ENCODE measurements around the gene PTPRM.

Gene PTPRM

DNA sequence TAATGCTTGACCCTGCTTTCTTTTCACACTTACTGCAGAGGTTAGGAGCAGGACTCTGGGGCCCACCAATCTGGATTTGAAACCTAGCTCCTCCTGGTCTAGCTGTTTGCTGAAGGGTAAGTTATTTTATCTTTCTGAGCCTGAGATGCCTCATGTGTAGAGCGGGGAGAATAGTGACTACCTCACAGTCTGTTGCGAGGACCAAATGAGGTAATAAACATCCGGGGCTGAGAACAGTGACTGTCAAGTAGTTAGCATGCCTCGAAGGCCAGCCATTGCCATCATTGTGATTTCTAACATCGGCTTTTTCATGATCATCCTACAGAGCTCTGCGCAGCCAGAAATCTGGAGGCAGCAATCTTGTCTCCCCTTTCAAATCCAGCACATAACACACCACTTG is 32.9 kb downstream of the PTPRM start:
- H3K4me1 Mint-ChIP-seq (ENCODE audit: low read depth): no peaks in the 10 kb centered on the region
- intact Hi-C loops (cut with micrococcal nuclease): no loop called here
- H3K9me3 Mint-ChIP-seq: no peaks in the 10 kb centered on the region
- H3K27ac Mint-ChIP-seq: no peak overlapping the region
- H3K27me3 Mint-ChIP-seq: peaks cover 2% of the 10 kb centered on the region
- no peaks in the 10 kb centered on the region for H3K36me3 Mint-ChIP-seq (ENCODE audit: low read depth)
- no peak overlapping the region for H3K4me3 Mint-ChIP-seq

- intact Hi-C loops (cut with micrococcal nuclease): no loop called here
- H3K36me3 Mint-ChIP-seq (ENCODE audit: low read depth): no peaks in the 10 kb centered on the region
- H3K9me3 Mint-ChIP-seq: no peaks in the 10 kb centered on the region
- no peak overlapping the region for H3K4me3 Mint-ChIP-seq
- H3K27ac Mint-ChIP-seq: no peak overlapping the region
- H3K4me1 Mint-ChIP-seq (ENCODE audit: low read depth): no peaks in the 10 kb centered on the region
- H3K27me3 Mint-ChIP-seq: peaks cover 2% of the 10 kb centered on the region
Measured at GRCh38 chr18:7600528-7601245, 33.6 kb downstream of the PTPRM start.

DNA sequence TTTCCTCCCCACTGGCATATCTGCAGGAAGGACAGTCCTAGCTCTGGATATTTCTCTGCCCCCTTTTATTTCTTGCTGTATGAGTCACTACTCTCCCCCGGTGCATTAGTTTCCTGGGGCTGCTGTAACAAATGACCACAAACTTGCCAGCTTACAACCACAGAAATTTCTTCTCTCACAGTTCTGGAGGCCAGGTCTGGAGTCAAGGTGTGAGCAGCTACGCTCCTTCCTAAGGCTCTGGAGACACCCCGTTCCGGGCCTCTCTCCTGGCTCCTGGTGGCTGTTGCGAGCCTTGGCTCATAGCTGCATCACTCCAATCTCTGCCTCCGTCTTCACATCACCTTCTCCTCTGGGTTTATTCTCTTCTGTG is 34.1 kb downstream of the PTPRM start:
- H3K9me3 Mint-ChIP-seq: no peaks in the 10 kb centered on the region
- no peaks in the 10 kb centered on the region for H3K36me3 Mint-ChIP-seq (ENCODE audit: low read depth)
- intact Hi-C loops (cut with micrococcal nuclease): no loop called here
- peaks cover 2% of the 10 kb centered on the region for H3K27me3 Mint-ChIP-seq
- no peak overlapping the region for H3K27ac Mint-ChIP-seq
- no peaks in the 10 kb centered on the region for H3K4me1 Mint-ChIP-seq (ENCODE audit: low read depth)
- H3K4me3 Mint-ChIP-seq: no peak overlapping the region

DNA sequence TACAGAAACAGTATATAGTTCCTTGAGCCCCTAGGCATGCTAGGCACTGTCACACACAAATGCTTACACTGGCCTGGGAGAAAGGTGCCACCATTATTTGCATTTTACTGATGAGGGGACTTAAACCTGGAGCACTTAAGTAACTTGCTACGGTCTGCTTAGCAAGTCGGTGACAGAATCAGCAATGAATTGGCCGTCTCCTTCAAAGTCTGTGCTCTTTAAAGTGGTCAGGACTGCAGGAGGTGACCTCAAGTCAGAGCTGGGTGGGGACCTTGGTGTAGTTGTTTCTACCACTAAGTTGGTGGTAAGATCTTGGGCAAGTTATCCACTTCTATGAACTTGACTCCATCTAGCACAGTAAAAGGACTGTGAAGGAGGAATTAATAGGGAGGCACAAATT is 34.8 kb downstream of the PTPRM start:
- no peaks in the 10 kb centered on the region for H3K4me1 Mint-ChIP-seq (ENCODE audit: low read depth)
- H3K36me3 Mint-ChIP-seq (ENCODE audit: low read depth): no peaks in the 10 kb centered on the region
- H3K27me3 Mint-ChIP-seq: peaks cover 2% of the 10 kb centered on the region
- no peaks in the 10 kb centered on the region for H3K9me3 Mint-ChIP-seq
- H3K4me3 Mint-ChIP-seq: no peak overlapping the region
- no peak overlapping the region for H3K27ac Mint-ChIP-seq
- intact Hi-C loops (cut with micrococcal nuclease): no loop called here

DNA sequence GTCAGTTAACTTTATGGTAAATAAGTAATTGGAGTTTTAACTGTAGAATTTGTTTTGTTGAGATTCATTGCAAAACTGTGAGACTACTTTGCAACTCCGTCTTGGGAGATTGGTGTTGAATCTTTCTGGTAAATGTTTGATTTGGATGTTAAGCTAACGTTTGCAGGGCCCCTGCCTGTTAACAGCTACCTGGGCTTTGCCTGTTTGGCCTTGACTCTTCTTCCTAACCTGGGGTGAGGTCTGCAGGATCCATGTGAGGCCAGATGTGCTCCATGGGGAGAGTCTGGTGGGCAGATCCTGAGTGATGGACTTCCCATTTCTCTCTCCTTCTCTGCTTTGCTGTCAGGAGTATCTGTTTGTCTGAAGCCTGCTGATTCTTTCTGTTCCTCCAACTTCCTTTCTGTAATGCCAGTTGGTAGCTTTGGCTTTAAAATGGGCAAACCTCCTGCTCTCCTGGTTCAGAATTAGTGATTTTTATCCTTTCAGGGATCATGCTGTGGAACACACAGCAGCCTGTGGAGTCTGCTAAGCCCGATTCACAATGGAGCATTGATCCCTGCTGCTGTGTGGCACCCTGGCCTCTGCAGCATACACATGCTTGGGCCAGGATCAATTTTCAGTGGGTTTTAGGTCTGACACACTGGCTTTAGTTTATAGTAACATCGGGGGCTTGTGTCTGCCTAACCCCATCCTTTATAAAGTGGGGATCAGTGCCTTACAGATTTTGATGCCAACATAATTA is 36.3 kb downstream of the PTPRM start:
- Mint-ChIP-seq H3K4me3 (no peak overlapping the region), H3K9me3 (no peaks in the 10 kb centered on the region), H3K36me3 (ENCODE audit: low read depth) (no peaks in the 10 kb centered on the region), H3K27ac (no peak overlapping the region), H3K27me3 (peaks cover 2% of the 10 kb centered on the region), H3K4me1 (ENCODE audit: low read depth) (no peaks in the 10 kb centered on the region)
- intact Hi-C loops (cut with micrococcal nuclease): no loop called here

GRCh38 chr18:7604361-7604760 is 37.2 kb downstream of the PTPRM start:
- intact Hi-C loops (cut with micrococcal nuclease): no loop called here
- Mint-ChIP-seq H3K27me3 (peaks cover 2% of the 10 kb centered on the region), H3K9me3 (no peaks in the 10 kb centered on the region), H3K36me3 (ENCODE audit: low read depth) (no peaks in the 10 kb centered on the region), H3K4me1 (ENCODE audit: low read depth) (no peaks in the 10 kb centered on the region), H3K4me3 (no peak overlapping the region), H3K27ac (no peak overlapping the region)

DNA sequence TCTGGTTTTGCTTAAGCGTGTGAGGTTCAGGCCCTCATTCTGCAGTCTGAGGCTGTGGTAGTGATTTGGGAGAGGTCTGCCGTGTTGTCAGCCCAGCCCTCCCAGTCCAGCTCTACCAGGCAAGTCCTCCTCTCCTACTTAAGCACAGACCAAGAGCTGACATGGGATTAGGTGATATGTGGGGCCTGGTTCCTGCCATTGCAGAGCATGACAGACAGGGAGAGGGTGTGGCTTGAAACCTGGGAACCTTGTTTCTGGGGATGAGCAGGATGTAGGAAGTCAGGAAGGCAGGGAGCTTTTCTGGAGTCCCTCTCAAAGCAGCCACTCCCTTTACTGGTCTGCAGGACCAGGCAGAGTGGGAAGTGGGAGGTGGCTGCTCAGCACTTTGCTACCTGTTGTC is 38.6 kb downstream of the PTPRM start:
- no peak overlapping the region for H3K27ac Mint-ChIP-seq
- H3K27me3 Mint-ChIP-seq: peaks cover 2% of the 10 kb centered on the region
- H3K4me3 Mint-ChIP-seq: no peak overlapping the region
- no peaks in the 10 kb centered on the region for H3K9me3 Mint-ChIP-seq
- intact Hi-C loops (cut with micrococcal nuclease): no loop called here
- no peaks in the 10 kb centered on the region for H3K36me3 Mint-ChIP-seq (ENCODE audit: low read depth)
- H3K4me1 Mint-ChIP-seq (ENCODE audit: low read depth): no peaks in the 10 kb centered on the region

GRCh38 chr18:7607540-7608173 is 40.5 kb downstream of the PTPRM start:
- H3K9me3 Mint-ChIP-seq: no peaks in the 10 kb centered on the region

GRCh38 chr18:7608174-7608550 is 41.0 kb downstream of the PTPRM start:
- H3K27me3 Mint-ChIP-seq: no peaks in the 10 kb centered on the region

More at GRCh38 chr18:7607540-7608173, 40.5 kb downstream of the PTPRM start:
- Mint-ChIP-seq H3K27me3 (no peaks in the 10 kb centered on the region), H3K36me3 (ENCODE audit: low read depth) (no peaks in the 10 kb centered on the region), H3K4me3 (no peak overlapping the region), H3K4me1 (ENCODE audit: low read depth) (no peaks in the 10 kb centered on the region), H3K27ac (no peak overlapping the region)
- intact Hi-C loops (cut with micrococcal nuclease): no loop called here

DNA sequence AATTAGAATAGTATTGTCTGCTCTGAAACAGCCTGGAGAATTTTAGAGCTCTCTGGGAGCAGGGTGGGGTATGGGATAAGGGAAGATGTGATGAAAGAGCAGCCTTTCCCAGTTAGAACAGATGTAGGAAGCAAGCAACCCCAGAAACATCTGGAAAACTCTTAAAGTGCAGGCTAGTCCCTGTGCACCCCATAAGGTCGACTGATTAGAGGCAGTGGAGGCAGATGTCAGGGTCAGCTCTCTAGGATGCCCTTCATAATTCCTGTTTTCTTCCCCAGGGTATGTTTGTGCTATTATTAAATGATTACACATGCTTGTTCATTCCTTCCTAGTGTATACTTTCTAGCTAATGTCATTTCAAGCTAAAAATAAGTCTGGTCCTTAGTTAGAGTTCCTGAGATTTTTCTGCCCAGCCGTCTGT is 41.7 kb downstream of the PTPRM start:
- intact Hi-C loops (cut with micrococcal nuclease): no loop called here
- H3K4me3 Mint-ChIP-seq: no peak overlapping the region
- H3K4me1 Mint-ChIP-seq (ENCODE audit: low read depth): no peaks in the 10 kb centered on the region
- H3K27ac Mint-ChIP-seq: no peak overlapping the region
- H3K36me3 Mint-ChIP-seq (ENCODE audit: low read depth): no peaks in the 10 kb centered on the region
- no peaks in the 10 kb centered on the region for H3K27me3 Mint-ChIP-seq
- H3K9me3 Mint-ChIP-seq: no peaks in the 10 kb centered on the region

More at GRCh38 chr18:7608174-7608550, 41.0 kb downstream of the PTPRM start:
- Mint-ChIP-seq H3K4me1 (ENCODE audit: low read depth) (no peaks in the 10 kb centered on the region), H3K9me3 (no peaks in the 10 kb centered on the region), H3K4me3 (no peak overlapping the region), H3K36me3 (ENCODE audit: low read depth) (no peaks in the 10 kb centered on the region), H3K27ac (no peak overlapping the region)
- intact Hi-C loops (cut with micrococcal nuclease): no loop called here

- Mint-ChIP-seq H3K4me1 (ENCODE audit: low read depth) (no peaks in the 10 kb centered on the region), H3K4me3 (no peak overlapping the region), H3K36me3 (ENCODE audit: low read depth) (no peaks in the 10 kb centered on the region), H3K27me3 (no peaks in the 10 kb centered on the region), H3K27ac (no peak overlapping the region), H3K9me3 (no peaks in the 10 kb centered on the region)
- intact Hi-C loops (cut with micrococcal nuclease): no loop called here
Measured at GRCh38 chr18:7609617-7610016, 42.5 kb downstream of the PTPRM start.

GRCh38 chr18:7614042-7614441 is 46.9 kb downstream of the PTPRM start:
- H3K36me3 Mint-ChIP-seq (ENCODE audit: low read depth): no peaks in the 10 kb centered on the region
- intact Hi-C loops (cut with micrococcal nuclease): no loop called here
- H3K27me3 Mint-ChIP-seq: no peaks in the 10 kb centered on the region
- H3K27ac Mint-ChIP-seq: no peak overlapping the region
- H3K9me3 Mint-ChIP-seq: no peaks in the 10 kb centered on the region
- no peaks in the 10 kb centered on the region for H3K4me1 Mint-ChIP-seq (ENCODE audit: low read depth)
- H3K4me3 Mint-ChIP-seq: no peak overlapping the region

DNA sequence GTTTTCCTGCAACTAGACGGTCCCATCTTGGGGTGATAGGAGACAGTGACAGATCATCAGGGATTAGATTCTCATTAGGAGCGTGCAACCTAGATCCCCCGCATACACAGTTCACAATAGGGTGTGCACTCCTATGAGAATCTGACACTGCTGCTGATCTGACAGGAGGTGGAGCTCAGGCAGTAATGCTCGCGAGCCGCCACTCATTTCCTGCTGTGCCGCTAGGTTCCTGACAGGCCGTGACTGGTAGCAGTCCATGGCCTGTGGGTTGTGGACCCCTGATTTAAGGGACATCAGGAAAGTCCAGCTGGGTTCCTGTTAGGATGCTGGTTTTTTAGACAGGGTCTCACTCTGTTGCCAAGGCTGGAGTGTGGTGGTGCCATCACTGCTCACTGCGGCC is 48.7 kb downstream of the PTPRM start:
- H3K9me3 Mint-ChIP-seq: no peaks in the 10 kb centered on the region
- no peak overlapping the region for H3K27ac Mint-ChIP-seq
- H3K4me1 Mint-ChIP-seq (ENCODE audit: low read depth): no peaks in the 10 kb centered on the region
- no peaks in the 10 kb centered on the region for H3K36me3 Mint-ChIP-seq (ENCODE audit: low read depth)
- H3K4me3 Mint-ChIP-seq: no peak overlapping the region
- intact Hi-C loops (cut with micrococcal nuclease): no loop called here
- H3K27me3 Mint-ChIP-seq: no peaks in the 10 kb centered on the region

GRCh38 chr18:7616661-7617060 is 49.5 kb downstream of the PTPRM start:
- Mint-ChIP-seq H3K9me3 (no peaks in the 10 kb centered on the region), H3K4me3 (no peak overlapping the region), H3K36me3 (ENCODE audit: low read depth) (no peaks in the 10 kb centered on the region), H3K27ac (no peak overlapping the region), H3K27me3 (no peaks in the 10 kb centered on the region), H3K4me1 (ENCODE audit: low read depth) (no peaks in the 10 kb centered on the region)
- intact Hi-C loops (cut with micrococcal nuclease): no loop called here
